H1 (cell line): ENCODE measurements around the gene MSANTD3. TPM values are rescaled to one million over a fixed set of nuclear protein-coding genes. Genes with fewer than 3 reads are reported as not detected.

Source experiments
- CTCF ChIA-PET: fragments of 300-600 bp; sonication (Branson Sonifier 250); formaldehyde crosslinking; loops from one replicate; lab custom pipeline; 2021; ENCODE audit not compliant: partially characterized antibody; lab: Charles Lee
- POLR2A ChIA-PET: fragments of 300-600 bp; sonication (Branson Sonifier 250); formaldehyde crosslinking; loops from one replicate; lab custom pipeline; 2021; ENCODE audit warnings: inconsistent platforms; ENCODE audit not compliant: partially characterized antibody; lab: Charles Lee
- DNase-seq, 2 experiments: peaks; one replicate each; pipeline versions ENCODE4 v3.0.0 to v3.0.0-alpha.2; 2010 to 2022; ENCODE audit warnings: low spot score in 2 of 2, low read depth in 1 of 2, mixed read lengths in 1 of 2
- FAIRE-seq: peaks from 2 replicates; lab custom pipeline; 2011; peaks lifted over from hg19 to GRCh38; lab: Jason Lieb, UNC
- H2AFZ ChIP-seq: 2 replicates; pipeline ENCODE4 v1.8.1; 2012; ENCODE audit warnings: low read length, inconsistent platforms
- H2AK5ac ChIP-seq: 2 replicates; pipeline ENCODE4 v1.6.1; 2013; ENCODE audit warnings: low read depth, low read length
- H2BK120ac ChIP-seq: replicated peaks from 2 replicates; pipeline ENCODE3; 2013; ENCODE audit warnings: low read depth, low read length, inconsistent platforms
- H2BK12ac ChIP-seq: 2 replicates; pipeline ENCODE4 v1.6.1; 2013; ENCODE audit warnings: low read depth, low read length
- H2BK15ac ChIP-seq: 2 replicates; pipeline ENCODE4 v1.6.1; 2013; ENCODE audit warnings: low read length
- H2BK20ac ChIP-seq: 2 replicates; pipeline ENCODE4 v1.6.1; 2013; ENCODE audit warnings: low read length
- H2BK5ac ChIP-seq: 2 replicates; pipeline ENCODE4 v1.6.1; 2013; ENCODE audit warnings: low read depth, low read length
- H3K14ac ChIP-seq: 2 replicates; pipeline ENCODE4 v1.6.1; 2013; ENCODE audit warnings: inconsistent platforms; ENCODE audit not compliant: insufficient read length
- H3K18ac ChIP-seq: 2 replicates; pipeline ENCODE4 v1.6.1; 2013; ENCODE audit warnings: low read length; ENCODE audit errors: extremely low read depth
- H3K23ac ChIP-seq: 2 replicates; pipeline ENCODE4 v1.6.1; 2013; ENCODE audit warnings: inconsistent platforms; ENCODE audit not compliant: insufficient read length
- H3K23me2 ChIP-seq: 2 replicates; pipeline ENCODE4 v1.6.1; 2013; ENCODE audit warnings: low read depth, low read length
- H3K27ac ChIP-seq: 2 replicates; pipeline ENCODE4 v1.6.1; 2011; ENCODE audit warnings: low read depth, low read length, inconsistent platforms
- H3K27me3 ChIP-seq, 4 experiments: replicated peaks in 1 of 4; 1 replicate in 1 of 4; 2 replicates in 3 of 4; pipeline versions ENCODE4 v1.6.1 to v1.8.1; 2011 to 2013; ENCODE audit warnings: low read length in 3 of 4, mild to moderate bottlenecking in 3 of 4, inconsistent platforms in 2 of 4, mixed read lengths in 2 of 4, moderate library complexity in 1 of 4; ENCODE audit not compliant: control insufficient read depth in 3 of 4, insufficient read depth in 3 of 4; ENCODE audit errors: extremely low read depth in 1 of 4
- H3K36me3 ChIP-seq, 4 experiments: 2 replicates each; pipeline versions ENCODE4 v1.6.1 to v1.8.1; 2011 to 2013; ENCODE audit warnings: mild to moderate bottlenecking in 4 of 4, low read length in 3 of 4, moderate library complexity in 2 of 4, control low read depth in 1 of 4, inconsistent platforms in 1 of 4; ENCODE audit not compliant: insufficient read depth in 4 of 4, control insufficient read depth in 2 of 4
- H3K4ac ChIP-seq: replicated peaks from 2 replicates; pipeline ENCODE3; 2013; ENCODE audit warnings: low read length, low read depth, mixed read lengths, inconsistent platforms; ENCODE audit not compliant: insufficient read length
- H3K4me1 ChIP-seq, 4 experiments: replicated peaks in 1 of 4; 1 replicate in 1 of 4; 2 replicates in 3 of 4; pipeline versions ENCODE4 v1.6.1 to v1.8.1; 2011 to 2013; ENCODE audit warnings: low read length in 3 of 4, inconsistent platforms in 2 of 4, mixed read lengths in 1 of 4; ENCODE audit not compliant: insufficient read depth in 4 of 4, control insufficient read depth in 3 of 4
- H3K4me2 ChIP-seq, 2 experiments: 2 replicates each; pipeline versions ENCODE4 v1.6.1 to v1.8.1; 2011 to 2013; ENCODE audit warnings: low read depth in 2 of 2, low read length in 2 of 2, control low read depth in 1 of 2, inconsistent platforms in 1 of 2, mild to moderate bottlenecking in 1 of 2; ENCODE audit not compliant: insufficient read depth in 1 of 2
- H3K4me3 ChIP-seq, 4 experiments: fragments of 200-600, 300-600 bp in 1 of 4; sonication (generic), shearing (Covaris generic), sonication (Bioruptor Twin) in 1 of 4; 2 replicates each; pipeline versions ENCODE4 v1.5.1 to v1.8.1; 2011 to 2016; ENCODE audit warnings: low read length in 4 of 4, low read depth in 3 of 4, control low read depth in 2 of 4, inconsistent platforms in 2 of 4, mild to moderate bottlenecking in 2 of 4, mixed read lengths in 1 of 4, moderate library complexity in 1 of 4; ENCODE audit not compliant: insufficient read depth in 2 of 4; ENCODE audit errors: extremely low read depth in 1 of 4
- H3K56ac ChIP-seq: replicated peaks from 2 replicates; pipeline ENCODE3; 2013; ENCODE audit warnings: low read depth, mild to moderate bottlenecking, mixed read lengths, low read length, inconsistent platforms; ENCODE audit not compliant: insufficient read length
- H3K79me1 ChIP-seq: 2 replicates; pipeline ENCODE4 v1.6.1; 2013; ENCODE audit warnings: low read depth, low read length, control low read depth
- H3K79me2 ChIP-seq, 2 experiments: 2 replicates each; pipeline versions ENCODE4 v1.6.1 to v1.8.1; 2012 to 2013; ENCODE audit warnings: low read length in 2 of 2, mild to moderate bottlenecking in 2 of 2, inconsistent platforms in 1 of 2; ENCODE audit not compliant: insufficient read depth in 2 of 2, control insufficient read depth in 1 of 2
- H3K9ac ChIP-seq, 4 experiments: replicated peaks in 1 of 4; 1 replicate in 1 of 4; 2 replicates in 3 of 4; pipeline versions ENCODE4 v1.6.1 to v1.8.1; 2011 to 2013; ENCODE audit warnings: low read depth in 3 of 4, low read length in 3 of 4, control low read depth in 2 of 4, mild to moderate bottlenecking in 2 of 4, moderate library complexity in 2 of 4, inconsistent platforms in 1 of 4; ENCODE audit errors: extremely low read depth in 1 of 4
- H3K9me3 ChIP-seq, 2 experiments: 2 replicates each; pipeline versions ENCODE4 v1.6.1 to v1.8.1; 2012 to 2013; ENCODE audit warnings: mild to moderate bottlenecking in 2 of 2, moderate library complexity in 2 of 2, control low read depth in 1 of 2, inconsistent platforms in 1 of 2, low read depth in 1 of 2, low read length in 1 of 2, mixed read lengths in 1 of 2; ENCODE audit not compliant: insufficient read depth in 2 of 2
- H4K20me1 ChIP-seq, 2 experiments: replicated peaks in 1 of 2; 2 replicates each; pipeline versions ENCODE3 to v1.8.1; 2011 to 2013; ENCODE audit warnings: inconsistent platforms in 2 of 2, low read length in 2 of 2, mild to moderate bottlenecking in 1 of 2; ENCODE audit not compliant: insufficient read depth in 2 of 2, control insufficient read depth in 1 of 2
- H4K5ac ChIP-seq: 2 replicates; pipeline ENCODE4 v1.6.1; 2013; ENCODE audit warnings: low read length, low read depth, mixed read lengths, inconsistent platforms; ENCODE audit not compliant: insufficient read length
- H4K8ac ChIP-seq: 2 replicates; pipeline ENCODE4 v1.8.0; 2013; ENCODE audit warnings: mild to moderate bottlenecking, moderate library complexity, low read length, inconsistent platforms; ENCODE audit not compliant: insufficient read depth; ENCODE audit errors: extremely low read depth
- H4K91ac ChIP-seq: replicated peaks from 2 replicates; pipeline ENCODE3; 2013; ENCODE audit warnings: low read length, mixed read lengths, inconsistent platforms; ENCODE audit not compliant: insufficient read length
- polyA plus RNA-seq, 7 experiments: library from polyadenylated mRNA; depleted of rRNA in 3 of 7; stranded (reverse) in 5 of 7; unstranded in 2 of 7; fragments of >200 nt in 5 of 7; fragments of 200-250 nt in 2 of 7; gene quantifications; 1 replicate in 5 of 7; 2 replicates in 1 of 7; 4 replicates in 1 of 7; pipeline versions ENCODE4 v1.2.1 to v1.2.3, GENCODE V29; 2011 to 2013; ENCODE audit warnings: missing spikeins in 2 of 7, mixed read lengths in 2 of 7
- total RNA-seq: library from RNA; stranded (reverse); fragmentation: NEBNext Ultra II Directional; extraction: Animal tissue kit (Norgen Biotek cat#: 25700); gene quantifications from 2 replicates; pipeline ENCODE4 v1.2.1, GENCODE V29; 2021
- TF ChIP-seq, protein P1 (sequence below): fragments of 300-600 bp; sonication (generic); IDR thresholded peaks from 2 replicates; pipeline ENCODE4 v1.7.1; 2012; ENCODE audit warnings: low read length, moderate library complexity, mild to moderate bottlenecking, inconsistent platforms; ENCODE audit not compliant: insufficient replicate concordance

Gene MSANTD3
- total and polyA plus RNA-seq, 2 of the 8 experiments (the other 6 are each of a cell fraction or from before 2014, with no cell fraction given): 12.0 to 41.3 TPM

DNA sequence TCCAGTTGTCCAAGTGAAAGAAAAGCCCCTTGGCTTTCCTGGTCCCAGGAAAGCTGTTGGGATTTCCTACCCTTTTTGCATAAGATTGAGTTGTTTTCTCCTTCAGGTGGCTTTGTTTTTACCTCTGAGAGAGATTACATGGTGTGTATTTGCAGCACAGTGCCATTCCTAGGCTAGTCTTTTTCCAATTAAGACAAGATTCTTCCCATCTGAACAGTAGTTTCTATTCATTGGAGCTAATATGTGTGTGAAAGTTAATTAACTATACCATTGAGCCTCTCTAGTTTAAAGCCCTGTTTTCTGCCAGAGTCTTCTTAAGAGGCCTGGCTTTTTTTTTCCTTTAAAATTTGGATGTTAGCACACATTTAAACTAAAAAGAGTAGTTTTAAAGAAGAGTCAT lies 20.1 kb downstream of the MSANTD3 start:
- Histone ChIP-seq H3K4me2 (no peak overlapping the region), H3K4ac (no peak overlapping the region), H2BK12ac (no peak overlapping the region), H3K14ac (no peak overlapping the region), H4K20me1 (no peaks in the 10 kb centered on the region), H3K27me3 (no peaks in the 10 kb centered on the region), H3K4me1 (peaks cover 0 to 2% (median 0%) of the 10 kb centered on the region in 4 experiments; a peak in 1 of 7 replicates), H3K9ac (no peak overlapping the region), H2AK5ac (no peak overlapping the region), H3K79me2 (peaks cover 3 to 6% of the 10 kb centered on the region in 2 experiments; a peak in 1 of 4 replicates), H3K56ac (no peak overlapping the region), H2AFZ (no peak overlapping the region), H2BK20ac (no peak overlapping the region), H4K5ac (no peak overlapping the region), H2BK120ac (no peak overlapping the region), H3K9me3 (no peaks in the 10 kb centered on the region), H3K23me2 (no peaks in the 10 kb centered on the region), H2BK15ac (no peak overlapping the region), H3K23ac (no peak overlapping the region), H3K18ac (no peak overlapping the region), H4K91ac (no peak overlapping the region), H4K8ac (no peak overlapping the region), H3K4me3 (no peak overlapping the region), H3K27ac (no peak overlapping the region), H3K79me1 (no peaks in the 10 kb centered on the region; the same call in 1 of the 2 replicates), H3K36me3 (peaks cover 0 to 17% (median 2%) of the 10 kb centered on the region in 4 experiments; a peak in 3 of 8 replicates), H2BK5ac (no peak overlapping the region)
- FAIRE-seq (no peak), DNase-seq (no peak)
- ChIA-PET POLR2A (no interaction called here), CTCF (interaction anchor here (0.9 kb wide), 1 partner anchor 9 kb away, joined by 3 read pairs; no protein-coding TSS in a partner anchor)
- TF ChIP-seq, protein P1, sequence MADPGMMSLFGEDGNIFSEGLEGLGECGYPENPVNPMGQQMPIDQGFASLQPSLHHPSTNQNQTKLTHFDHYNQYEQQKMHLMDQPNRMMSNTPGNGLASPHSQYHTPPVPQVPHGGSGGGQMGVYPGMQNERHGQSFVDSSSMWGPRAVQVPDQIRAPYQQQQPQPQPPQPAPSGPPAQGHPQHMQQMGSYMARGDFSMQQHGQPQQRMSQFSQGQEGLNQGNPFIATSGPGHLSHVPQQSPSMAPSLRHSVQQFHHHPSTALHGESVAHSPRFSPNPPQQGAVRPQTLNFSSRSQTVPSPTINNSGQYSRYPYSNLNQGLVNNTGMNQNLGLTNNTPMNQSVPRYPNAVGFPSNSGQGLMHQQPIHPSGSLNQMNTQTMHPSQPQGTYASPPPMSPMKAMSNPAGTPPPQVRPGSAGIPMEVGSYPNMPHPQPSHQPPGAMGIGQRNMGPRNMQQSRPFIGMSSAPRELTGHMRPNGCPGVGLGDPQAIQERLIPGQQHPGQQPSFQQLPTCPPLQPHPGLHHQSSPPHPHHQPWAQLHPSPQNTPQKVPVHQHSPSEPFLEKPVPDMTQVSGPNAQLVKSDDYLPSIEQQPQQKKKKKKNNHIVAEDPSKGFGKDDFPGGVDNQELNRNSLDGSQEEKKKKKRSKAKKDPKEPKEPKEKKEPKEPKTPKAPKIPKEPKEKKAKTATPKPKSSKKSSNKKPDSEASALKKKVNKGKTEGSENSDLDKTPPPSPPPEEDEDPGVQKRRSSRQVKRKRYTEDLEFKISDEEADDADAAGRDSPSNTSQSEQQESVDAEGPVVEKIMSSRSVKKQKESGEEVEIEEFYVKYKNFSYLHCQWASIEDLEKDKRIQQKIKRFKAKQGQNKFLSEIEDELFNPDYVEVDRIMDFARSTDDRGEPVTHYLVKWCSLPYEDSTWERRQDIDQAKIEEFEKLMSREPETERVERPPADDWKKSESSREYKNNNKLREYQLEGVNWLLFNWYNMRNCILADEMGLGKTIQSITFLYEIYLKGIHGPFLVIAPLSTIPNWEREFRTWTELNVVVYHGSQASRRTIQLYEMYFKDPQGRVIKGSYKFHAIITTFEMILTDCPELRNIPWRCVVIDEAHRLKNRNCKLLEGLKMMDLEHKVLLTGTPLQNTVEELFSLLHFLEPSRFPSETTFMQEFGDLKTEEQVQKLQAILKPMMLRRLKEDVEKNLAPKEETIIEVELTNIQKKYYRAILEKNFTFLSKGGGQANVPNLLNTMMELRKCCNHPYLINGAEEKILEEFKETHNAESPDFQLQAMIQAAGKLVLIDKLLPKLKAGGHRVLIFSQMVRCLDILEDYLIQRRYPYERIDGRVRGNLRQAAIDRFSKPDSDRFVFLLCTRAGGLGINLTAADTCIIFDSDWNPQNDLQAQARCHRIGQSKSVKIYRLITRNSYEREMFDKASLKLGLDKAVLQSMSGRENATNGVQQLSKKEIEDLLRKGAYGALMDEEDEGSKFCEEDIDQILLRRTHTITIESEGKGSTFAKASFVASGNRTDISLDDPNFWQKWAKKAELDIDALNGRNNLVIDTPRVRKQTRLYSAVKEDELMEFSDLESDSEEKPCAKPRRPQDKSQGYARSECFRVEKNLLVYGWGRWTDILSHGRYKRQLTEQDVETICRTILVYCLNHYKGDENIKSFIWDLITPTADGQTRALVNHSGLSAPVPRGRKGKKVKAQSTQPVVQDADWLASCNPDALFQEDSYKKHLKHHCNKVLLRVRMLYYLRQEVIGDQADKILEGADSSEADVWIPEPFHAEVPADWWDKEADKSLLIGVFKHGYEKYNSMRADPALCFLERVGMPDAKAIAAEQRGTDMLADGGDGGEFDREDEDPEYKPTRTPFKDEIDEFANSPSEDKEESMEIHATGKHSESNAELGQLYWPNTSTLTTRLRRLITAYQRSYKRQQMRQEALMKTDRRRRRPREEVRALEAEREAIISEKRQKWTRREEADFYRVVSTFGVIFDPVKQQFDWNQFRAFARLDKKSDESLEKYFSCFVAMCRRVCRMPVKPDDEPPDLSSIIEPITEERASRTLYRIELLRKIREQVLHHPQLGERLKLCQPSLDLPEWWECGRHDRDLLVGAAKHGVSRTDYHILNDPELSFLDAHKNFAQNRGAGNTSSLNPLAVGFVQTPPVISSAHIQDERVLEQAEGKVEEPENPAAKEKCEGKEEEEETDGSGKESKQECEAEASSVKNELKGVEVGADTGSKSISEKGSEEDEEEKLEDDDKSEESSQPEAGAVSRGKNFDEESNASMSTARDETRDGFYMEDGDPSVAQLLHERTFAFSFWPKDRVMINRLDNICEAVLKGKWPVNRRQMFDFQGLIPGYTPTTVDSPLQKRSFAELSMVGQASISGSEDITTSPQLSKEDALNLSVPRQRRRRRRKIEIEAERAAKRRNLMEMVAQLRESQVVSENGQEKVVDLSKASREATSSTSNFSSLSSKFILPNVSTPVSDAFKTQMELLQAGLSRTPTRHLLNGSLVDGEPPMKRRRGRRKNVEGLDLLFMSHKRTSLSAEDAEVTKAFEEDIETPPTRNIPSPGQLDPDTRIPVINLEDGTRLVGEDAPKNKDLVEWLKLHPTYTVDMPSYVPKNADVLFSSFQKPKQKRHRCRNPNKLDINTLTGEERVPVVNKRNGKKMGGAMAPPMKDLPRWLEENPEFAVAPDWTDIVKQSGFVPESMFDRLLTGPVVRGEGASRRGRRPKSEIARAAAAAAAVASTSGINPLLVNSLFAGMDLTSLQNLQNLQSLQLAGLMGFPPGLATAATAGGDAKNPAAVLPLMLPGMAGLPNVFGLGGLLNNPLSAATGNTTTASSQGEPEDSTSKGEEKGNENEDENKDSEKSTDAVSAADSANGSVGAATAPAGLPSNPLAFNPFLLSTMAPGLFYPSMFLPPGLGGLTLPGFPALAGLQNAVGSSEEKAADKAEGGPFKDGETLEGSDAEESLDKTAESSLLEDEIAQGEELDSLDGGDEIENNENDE: no peak
